Vagina (tissue), 2 donors: Measurements from ENCODE around the gene TTBK1. TPM values are rescaled to one million over a fixed set of nuclear protein-coding genes. Genes with fewer than 3 reads are reported as not detected.

ENCODE experiments used
- DNase-seq, 2 donors: peaks; one replicate each; pipeline ENCODE4 v3.0.0-alpha.2; 2017; ENCODE audit errors: extremely low spot score in 2 of 2
- H3K27ac ChIP-seq: fragments of 200-600 bp; sonication (generic); one replicate; pipeline ENCODE4 v1.5.1; 2019
- H3K27me3 ChIP-seq: fragments of 200-600 bp; sonication (generic); one replicate; pipeline ENCODE4 v1.5.1; 2019
- H3K36me3 ChIP-seq, 2 donors: fragments of 200-600 bp; sonication (generic); one replicate each; pipeline ENCODE4 v1.5.1; 2017 to 2019
- H3K4me1 ChIP-seq: fragments of 200-600 bp; sonication (generic); one replicate; pipeline ENCODE4 v1.5.1; 2019
- H3K4me3 ChIP-seq, 2 donors: fragments of 200-600 bp; sonication (generic); 1 replicate in 1 of 2; 2 replicates in 1 of 2; pipeline ENCODE4 v1.5.1; 2016 to 2019
- H3K9me3 ChIP-seq: fragments of 200-600 bp; sonication (generic); one replicate; pipeline ENCODE4 v1.5.1; 2019
- CTCF ChIP-seq, 3 experiments: fragments of 450-650 bp in 2 of 3; fragments of 200-600 bp in 1 of 3; sonication (generic) in 1 of 3; IDR thresholded peaks; one replicate each; pipeline ENCODE4 v1.5.1; 2017 to 2019; ENCODE audit warnings: antibody characterized with exemption in 3 of 3, mild to moderate bottlenecking in 2 of 3, moderate library complexity in 2 of 3
- POLR2A ChIP-seq, 2 donors: fragments of 450-650 bp; IDR thresholded peaks; one replicate each; pipeline ENCODE4 v1.6.1; 2017; ENCODE audit warnings: antibody characterized with exemption in 2 of 2, mild to moderate bottlenecking in 2 of 2, moderate library complexity in 2 of 2
- POLR2AphosphoS5 ChIP-seq, 2 donors: sonication (generic); formaldehyde crosslinking; IDR thresholded peaks; one replicate each; pipeline ENCODE4 v1.9.0; 2017; ENCODE audit warnings: antibody characterized with exemption in 2 of 2, mild to moderate bottlenecking in 2 of 2, low read depth in 1 of 2; ENCODE audit not compliant: insufficient read depth in 1 of 2
- intact Hi-C: fragments of 100-400 bp; cut with DNase I; formaldehyde crosslinking; loops from one replicate; pipeline ENCODE4 v1.15.1; 2023
- total RNA-seq: library from RNA; depleted of rRNA; stranded (reverse); fragments of >200 nt; gene quantifications from one replicate; pipeline ENCODE4 v1.2.3, GENCODE V29; 2016

The TTBK1 gene
- total RNA-seq, 1 donor from 2014 or later = not detected

- Histone ChIP-seq H3K36me3 (no peaks in the 10 kb centered on the region), H3K4me1 (no peaks in the 10 kb centered on the region), H3K27ac (no peak overlapping the region), H3K27me3 (no peaks in the 10 kb centered on the region), H3K9me3 (no peaks in the 10 kb centered on the region), H3K4me3 (no peak overlapping the region)
- no peak for DNase-seq
- TF ChIP-seq POLR2A (IDR thresholded peaks at IDR 0.05) (no peak), POLR2AphosphoS5 (IDR thresholded peaks at IDR 0.05; ENCODE audit: insufficient read depth in 1 of 2, low read depth in 1 of 2) (no peak), CTCF (IDR thresholded peaks at IDR 0.05) (no peak)
- intact Hi-C loops = no loop called here
These were observed 14.3 kb downstream of the TTBK1 start for GRCh38 chr6:43257367-43258145.

- Histone ChIP-seq H3K27me3 (no peaks in the 10 kb centered on the region), H3K27ac (no peak overlapping the region), H3K4me1 (no peaks in the 10 kb centered on the region), H3K9me3 (no peaks in the 10 kb centered on the region), H3K4me3 (no peak overlapping the region), H3K36me3 (no peaks in the 10 kb centered on the region)
- no peak for DNase-seq
- no peak for TF ChIP-seq CTCF (IDR thresholded peaks at IDR 0.05)
- TF ChIP-seq POLR2AphosphoS5 (IDR thresholded peaks at IDR 0.05; ENCODE audit: insufficient read depth in 1 of 2, low read depth in 1 of 2) = no peak
- intact Hi-C loops = no loop called here
These were observed 14.9 kb downstream of the TTBK1 start for GRCh38 chr6:43258180-43258579.

GRCh38 chr6:43258807-43259686, 15.8 kb downstream of the TTBK1 start:
- DNase-seq = no peak
- TF ChIP-seq POLR2A (IDR thresholded peaks at IDR 0.05) (no peak), POLR2AphosphoS5 (IDR thresholded peaks at IDR 0.05; ENCODE audit: insufficient read depth in 1 of 2, low read depth in 1 of 2) (no peak), CTCF (IDR thresholded peaks at IDR 0.05) (no peak)
- intact Hi-C loops = no loop called here
- Histone ChIP-seq H3K36me3 (no peaks in the 10 kb centered on the region), H3K9me3 (no peaks in the 10 kb centered on the region), H3K4me3 (no peak overlapping the region), H3K4me1 (no peaks in the 10 kb centered on the region), H3K27ac (no peak overlapping the region), H3K27me3 (no peaks in the 10 kb centered on the region)

- Histone ChIP-seq H3K36me3 (no peaks in the 10 kb centered on the region), H3K9me3 (no peaks in the 10 kb centered on the region), H3K27ac (no peak overlapping the region), H3K4me3 (no peak overlapping the region), H3K27me3 (no peaks in the 10 kb centered on the region), H3K4me1 (no peaks in the 10 kb centered on the region)
- intact Hi-C loops = no loop called here
- DNase-seq = no peak
- TF ChIP-seq POLR2AphosphoS5 (IDR thresholded peaks at IDR 0.05; ENCODE audit: insufficient read depth in 1 of 2, low read depth in 1 of 2) = no peak
- no peak for TF ChIP-seq CTCF (IDR thresholded peaks at IDR 0.05)
- no peak for TF ChIP-seq POLR2A (IDR thresholded peaks at IDR 0.05)
These were observed 17.5 kb downstream of the TTBK1 start for GRCh38 chr6:43260791-43261190.
